ENCODE data around the gene MDGA2.

- TF ChIP-seq TEAD4 (IDR thresholded peaks at IDR 0.05) (no peak), EP300 (IDR thresholded peaks at IDR 0.05; ENCODE audit: borderline replicate concordance) (no peak)
Measured at GRCh38 chr14:47520382-47520781, 155.0 kb downstream of the MDGA2 start.
